ENCODE data around the gene HIVEP1.

- TF ChIP-seq CTCF (IDR thresholded peaks at IDR 0.05) (no peak), EP300 (IDR thresholded peaks at IDR 0.05) (no peak)
These were observed 161.5 kb downstream of the HIVEP1 start for GRCh38 chr6:12173661-12174060.
